ENCODE measurements around the gene PLCG2.

GRCh38 chr16:81964808-81965207 is 185.7 kb downstream of the PLCG2 start:
- TF ChIP-seq REST (IDR thresholded peaks at IDR 0.05; ENCODE audit: insufficient read depth in 1 of 2, low read depth in 2 of 2, low read length in 2 of 2) (no peak), POLR2AphosphoS5 (IDR thresholded peaks at IDR 0.05; ENCODE audit: low read depth, low read length) (no peak)

All from PFSK-1 (cell line).